Osteocyte (in vitro differentiated cells): ENCODE results near the gene GBP5. TPM values are rescaled to one million over a fixed set of nuclear protein-coding genes. Genes with fewer than 3 reads are reported as not detected.

Experiments
- DNase-seq: peaks from one replicate; pipeline ENCODE4 v3.0.0; 2021; ENCODE audit warnings: mixed read lengths; ENCODE audit not compliant: unreplicated experiment; ENCODE audit errors: extremely low spot score
- H3K27ac Mint-ChIP-seq: one replicate; pipeline ENCODE4 v1.8.0; 2021; ENCODE audit warnings: mild to moderate bottlenecking, mixed read lengths; ENCODE audit not compliant: unreplicated experiment
- H3K27me3 Mint-ChIP-seq: one replicate; pipeline ENCODE4 v1.8.0; 2021; ENCODE audit warnings: mixed read lengths; ENCODE audit not compliant: unreplicated experiment
- H3K36me3 Mint-ChIP-seq: one replicate; pipeline ENCODE4 v1.8.0; 2021; ENCODE audit warnings: mixed read lengths; ENCODE audit not compliant: unreplicated experiment
- H3K4me1 Mint-ChIP-seq: one replicate; pipeline ENCODE4 v1.8.0; 2021; ENCODE audit warnings: mixed read lengths; ENCODE audit not compliant: unreplicated experiment
- H3K4me3 Mint-ChIP-seq: one replicate; pipeline ENCODE4 v1.8.0; 2021; ENCODE audit warnings: mild to moderate bottlenecking, moderate library complexity, mixed read lengths; ENCODE audit not compliant: unreplicated experiment
- H3K9me3 Mint-ChIP-seq: one replicate; pipeline ENCODE4 v1.8.0; 2021; ENCODE audit warnings: mixed read lengths; ENCODE audit not compliant: unreplicated experiment
- total RNA-seq: library from RNA; stranded (reverse); gene quantifications from 2 replicates; pipeline ENCODE4 v1.2.1, GENCODE V29; 2021
- TF ChIP-seq, protein P1 (sequence below): fragments of 200-600 bp; sonication (generic); IDR thresholded peaks from 2 replicates; pipeline ENCODE4 v1.5.0; 2021; ENCODE audit warnings: antibody characterized with exemption, mild to moderate bottlenecking, moderate library complexity

GBP5 gene
- total RNA-seq, 1 donor from 2014 or later, result not detected

DNA sequence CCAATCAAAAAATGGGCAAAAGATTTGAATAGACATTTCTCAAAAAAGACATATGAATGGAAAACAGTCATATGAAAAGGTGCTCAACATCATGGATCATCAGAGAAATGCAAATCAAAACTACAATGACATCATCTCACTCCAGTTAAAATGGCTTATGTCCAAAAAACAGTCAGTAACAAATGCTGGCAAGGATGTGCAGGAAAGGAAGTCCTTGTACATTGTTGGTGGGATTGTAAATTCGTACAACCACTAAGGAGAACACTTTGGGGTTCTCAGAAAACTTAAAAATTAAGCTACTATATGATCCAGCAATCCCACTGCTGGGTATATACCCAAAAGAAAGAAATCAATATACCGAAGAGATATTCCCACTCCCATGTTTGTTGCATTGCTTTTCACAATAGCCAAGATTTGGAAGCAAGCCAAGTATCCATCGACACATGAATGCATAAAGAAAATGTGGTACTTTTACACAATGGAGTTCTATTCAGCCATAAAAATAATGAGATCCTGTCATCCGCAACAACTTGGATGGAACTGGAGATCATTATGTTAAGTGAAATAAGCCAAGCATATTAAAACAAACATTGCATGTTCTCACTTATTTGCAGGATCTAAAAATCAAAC, 17.9 kb downstream of the GBP5 start:
- peaks cover 3% of the 10 kb centered on the region for H3K27me3 Mint-ChIP-seq
- H3K36me3 Mint-ChIP-seq, result no peaks in the 10 kb centered on the region
- TF ChIP-seq, protein P1, sequence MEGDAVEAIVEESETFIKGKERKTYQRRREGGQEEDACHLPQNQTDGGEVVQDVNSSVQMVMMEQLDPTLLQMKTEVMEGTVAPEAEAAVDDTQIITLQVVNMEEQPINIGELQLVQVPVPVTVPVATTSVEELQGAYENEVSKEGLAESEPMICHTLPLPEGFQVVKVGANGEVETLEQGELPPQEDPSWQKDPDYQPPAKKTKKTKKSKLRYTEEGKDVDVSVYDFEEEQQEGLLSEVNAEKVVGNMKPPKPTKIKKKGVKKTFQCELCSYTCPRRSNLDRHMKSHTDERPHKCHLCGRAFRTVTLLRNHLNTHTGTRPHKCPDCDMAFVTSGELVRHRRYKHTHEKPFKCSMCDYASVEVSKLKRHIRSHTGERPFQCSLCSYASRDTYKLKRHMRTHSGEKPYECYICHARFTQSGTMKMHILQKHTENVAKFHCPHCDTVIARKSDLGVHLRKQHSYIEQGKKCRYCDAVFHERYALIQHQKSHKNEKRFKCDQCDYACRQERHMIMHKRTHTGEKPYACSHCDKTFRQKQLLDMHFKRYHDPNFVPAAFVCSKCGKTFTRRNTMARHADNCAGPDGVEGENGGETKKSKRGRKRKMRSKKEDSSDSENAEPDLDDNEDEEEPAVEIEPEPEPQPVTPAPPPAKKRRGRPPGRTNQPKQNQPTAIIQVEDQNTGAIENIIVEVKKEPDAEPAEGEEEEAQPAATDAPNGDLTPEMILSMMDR, result no peak
- no peaks in the 10 kb centered on the region for H3K4me1 Mint-ChIP-seq
- DNase-seq, result no peak
- no peak overlapping the region for H3K4me3 Mint-ChIP-seq
- H3K9me3 Mint-ChIP-seq, result peaks cover 4% of the 10 kb centered on the region
- H3K27ac Mint-ChIP-seq, result no peak overlapping the region

DNA sequence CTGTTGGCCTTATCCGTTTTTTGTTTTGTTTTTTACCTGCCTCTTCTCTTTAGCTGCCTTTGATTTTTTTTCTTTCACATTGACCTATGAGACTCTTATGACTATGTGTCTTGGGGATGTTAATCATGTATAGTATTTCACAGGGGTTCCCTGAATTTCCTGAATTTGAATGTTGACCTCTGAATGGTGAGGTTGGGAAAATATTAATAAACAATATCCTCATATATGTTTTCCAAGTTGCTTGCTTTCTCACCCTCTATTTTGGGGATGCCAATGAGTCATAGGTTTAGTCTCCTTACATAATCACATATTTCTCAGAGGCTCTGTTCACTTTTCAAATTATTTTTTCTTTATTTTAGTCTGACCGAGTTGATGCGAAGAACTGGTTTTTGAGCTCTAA, 29.6 kb downstream of the GBP5 start:
- peaks cover 9% of the 10 kb centered on the region for H3K9me3 Mint-ChIP-seq
- no peak for DNase-seq
- H3K27me3 Mint-ChIP-seq, result no peaks in the 10 kb centered on the region
- no peak overlapping the region for H3K4me3 Mint-ChIP-seq
- H3K4me1 Mint-ChIP-seq, result no peaks in the 10 kb centered on the region
- no peaks in the 10 kb centered on the region for H3K36me3 Mint-ChIP-seq
- H3K27ac Mint-ChIP-seq, result no peak overlapping the region
- TF ChIP-seq, protein P1, result no peak

Other genes with a start within 250 kb of the GBP5 start
- gene GBP3, start 250.0 kb downstream of the GBP5 start, total RNA-seq, result 16.2 and 18.3 TPM in 2 replicates
- gene GBP1, start 207.7 kb downstream of the GBP5 start, total RNA-seq, result 24.4 and 26.3 TPM in 2 replicates
- 1.4 and 1.6 TPM in 2 replicates for gene GBP2, start 146.7 kb downstream of the GBP5 start, total RNA-seq
- not detected in 2 replicates for gene GBP7, start 96.9 kb downstream of the GBP5 start, total RNA-seq
- not detected in 2 replicates for gene GBP4, start 73.9 kb downstream of the GBP5 start, total RNA-seq
- not detected in 2 replicates for gene GBP6, start 91.2 kb upstream of the GBP5 start, total RNA-seq